ENCODE data around the gene BANF2. TPM values are rescaled to one million over a fixed set of nuclear protein-coding genes. Genes with fewer than 3 reads are reported as not detected.

Gene BANF2
- total and polyA plus RNA-seq, 11 donors = not detected

DNA sequence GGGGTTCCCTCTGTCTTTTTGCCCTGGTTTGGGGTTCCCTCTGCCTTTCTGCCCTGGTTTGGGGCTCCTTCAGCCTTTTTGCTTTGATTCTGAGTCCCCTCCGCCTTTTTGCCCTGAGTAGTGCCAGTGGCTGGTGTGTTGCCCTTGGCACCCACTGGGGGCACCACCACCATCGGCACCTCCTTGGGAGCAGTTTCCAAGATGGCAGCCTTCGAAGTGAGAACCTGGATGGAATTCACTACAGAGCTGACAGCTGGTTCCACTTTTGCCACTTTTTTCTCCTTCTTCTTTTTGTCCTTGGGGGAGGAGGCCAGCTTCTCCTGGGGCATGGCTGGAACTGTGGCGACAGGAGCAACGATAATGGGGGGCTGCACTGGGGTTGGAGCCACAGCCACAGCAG, 40.0 kb upstream of the BANF2 start:
- ATAC-seq (no peak), DNase-seq (peak in 1 of 5 donors; percentile 7)
- TF ChIP-seq, protein P1, sequence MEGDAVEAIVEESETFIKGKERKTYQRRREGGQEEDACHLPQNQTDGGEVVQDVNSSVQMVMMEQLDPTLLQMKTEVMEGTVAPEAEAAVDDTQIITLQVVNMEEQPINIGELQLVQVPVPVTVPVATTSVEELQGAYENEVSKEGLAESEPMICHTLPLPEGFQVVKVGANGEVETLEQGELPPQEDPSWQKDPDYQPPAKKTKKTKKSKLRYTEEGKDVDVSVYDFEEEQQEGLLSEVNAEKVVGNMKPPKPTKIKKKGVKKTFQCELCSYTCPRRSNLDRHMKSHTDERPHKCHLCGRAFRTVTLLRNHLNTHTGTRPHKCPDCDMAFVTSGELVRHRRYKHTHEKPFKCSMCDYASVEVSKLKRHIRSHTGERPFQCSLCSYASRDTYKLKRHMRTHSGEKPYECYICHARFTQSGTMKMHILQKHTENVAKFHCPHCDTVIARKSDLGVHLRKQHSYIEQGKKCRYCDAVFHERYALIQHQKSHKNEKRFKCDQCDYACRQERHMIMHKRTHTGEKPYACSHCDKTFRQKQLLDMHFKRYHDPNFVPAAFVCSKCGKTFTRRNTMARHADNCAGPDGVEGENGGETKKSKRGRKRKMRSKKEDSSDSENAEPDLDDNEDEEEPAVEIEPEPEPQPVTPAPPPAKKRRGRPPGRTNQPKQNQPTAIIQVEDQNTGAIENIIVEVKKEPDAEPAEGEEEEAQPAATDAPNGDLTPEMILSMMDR (IDR thresholded peaks at IDR 0.05) = no peak
- no peak for TF ChIP-seq POLR2A (IDR thresholded peaks at IDR 0.05)
- intact Hi-C loops (cut with DNase I) = loop anchor here in 3 of 10 donors (5.0 to 10.0 kb wide), 3 partner anchors 242 to 335 kb away; no protein-coding TSS in a partner anchor
- peaks cover 0 to 5% (median 0%) of the 10 kb centered on the region in 12 donors for H3K9me3 ChIP-seq
- H3K4me3 ChIP-seq = no peak overlapping the region
- H3K36me3 ChIP-seq = peaks cover 0 to 44% (median 11%) of the 10 kb centered on the region in 9 donors
- no peak overlapping the region for H3K27ac ChIP-seq
- peaks cover 0 to 61% (median 29%) of the 10 kb centered on the region in 12 donors for H3K4me1 ChIP-seq
- WGBS, 4 donors = 95 to 99% (median 98%) methylated on average over 5 of the region's 5 CpGs
- no peaks in the 10 kb centered on the region for H3K27me3 ChIP-seq

DNA sequence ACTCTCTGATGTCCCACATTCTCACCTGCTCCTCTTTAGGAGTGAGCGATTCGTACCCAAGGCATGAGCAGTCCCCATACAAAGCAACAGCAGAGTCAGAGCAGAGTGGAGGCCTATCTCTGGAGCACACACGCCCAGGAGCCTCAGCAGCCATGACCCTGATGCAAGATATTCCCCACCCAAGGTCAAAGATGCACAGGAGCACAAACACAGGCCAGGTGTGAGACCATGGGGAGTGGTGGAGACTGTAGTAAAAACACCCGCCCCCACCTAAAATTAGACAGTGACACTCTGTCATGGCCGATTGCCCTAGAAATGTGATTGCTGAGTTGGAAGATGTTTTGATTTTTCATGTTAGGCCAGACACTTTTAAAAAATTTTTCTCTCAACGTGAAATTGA, 39.1 kb upstream of the BANF2 start:
- Histone ChIP-seq H3K4me3 (no peak overlapping the region), H3K36me3 (peaks cover 0 to 42% (median 11%) of the 10 kb centered on the region in 9 donors), H3K4me1 (peaks cover 0 to 61% (median 27%) of the 10 kb centered on the region in 12 donors), H3K9me3 (peaks cover 0 to 5% (median 0%) of the 10 kb centered on the region in 12 donors), H3K27me3 (no peaks in the 10 kb centered on the region), H3K27ac (peak overlapping the region in 5 of 12 donors; percentile 3 to 52 (median 31))
- intact Hi-C loops (cut with DNase I) = loop anchor here in 1 of 10 donors (10.0 kb wide), 1 partner anchor 334 kb away; no protein-coding TSS in a partner anchor
- ATAC-seq (no peak), DNase-seq (peak in 1 of 5 donors; percentile 19)
- WGBS, 4 donors = 75 to 90% (median 85%) methylated on average over 6 of the region's 6 CpGs
- no peak for TF ChIP-seq POLR2A (IDR thresholded peaks at IDR 0.05)

DNA sequence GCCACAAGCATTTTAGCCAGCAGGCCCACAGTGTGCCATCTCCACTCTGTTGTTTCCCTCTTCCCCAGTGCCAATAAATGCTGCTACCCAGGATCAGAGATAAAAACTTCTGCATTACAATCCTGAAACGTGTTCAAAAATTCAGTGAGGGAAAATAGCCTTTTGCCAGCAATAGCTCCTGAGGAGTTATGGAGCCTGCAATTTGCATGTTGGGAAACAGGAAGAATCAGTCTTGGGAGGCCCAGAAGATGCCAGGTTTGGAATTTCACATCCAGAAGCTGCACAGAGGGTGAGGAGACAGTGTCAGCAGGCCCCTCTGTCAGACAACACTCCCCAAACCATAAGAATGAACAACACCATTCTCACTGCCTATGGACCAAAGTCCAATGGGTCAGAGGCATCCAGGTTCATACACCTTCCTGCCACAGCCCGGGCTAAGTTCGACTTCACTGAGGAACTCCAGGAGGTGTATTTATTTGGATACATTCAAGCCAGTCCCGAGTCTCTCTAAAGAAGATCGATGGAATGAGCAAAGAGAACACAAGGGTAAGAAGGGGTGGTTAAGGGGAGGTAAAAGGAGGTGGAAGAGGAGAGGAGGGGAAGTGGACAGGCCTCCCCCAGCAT, 38.5 kb upstream of the BANF2 start:
- Histone ChIP-seq H3K36me3 (peaks cover 0 to 36% (median 11%) of the 10 kb centered on the region in 9 donors), H3K27ac (peak overlapping the region in 4 of 12 donors; percentile 24 to 49 (median 28)), H3K4me1 (peaks cover 0 to 62% (median 32%) of the 10 kb centered on the region in 12 donors), H3K27me3 (no peaks in the 10 kb centered on the region), H3K4me3 (no peak overlapping the region), H3K9me3 (peaks cover 0 to 5% (median 0%) of the 10 kb centered on the region in 12 donors)
- TF ChIP-seq, protein P1 (IDR thresholded peaks at IDR 0.05) = no peak
- TF ChIP-seq POLR2A (IDR thresholded peaks at IDR 0.05) = no peak
- 72 to 78% (median 76%) methylated on average over 5 of the region's 5 CpGs for WGBS, 4 donors
- peak in 1 of 5 donors; percentile 5 for DNase-seq
- intact Hi-C loops (cut with DNase I) = loop anchor here in 1 of 10 donors (10.0 kb wide), 1 partner anchor 334 kb away; no protein-coding TSS in a partner anchor
- peak in 1 of 4 donors; percentile 35 for ATAC-seq

DNA sequence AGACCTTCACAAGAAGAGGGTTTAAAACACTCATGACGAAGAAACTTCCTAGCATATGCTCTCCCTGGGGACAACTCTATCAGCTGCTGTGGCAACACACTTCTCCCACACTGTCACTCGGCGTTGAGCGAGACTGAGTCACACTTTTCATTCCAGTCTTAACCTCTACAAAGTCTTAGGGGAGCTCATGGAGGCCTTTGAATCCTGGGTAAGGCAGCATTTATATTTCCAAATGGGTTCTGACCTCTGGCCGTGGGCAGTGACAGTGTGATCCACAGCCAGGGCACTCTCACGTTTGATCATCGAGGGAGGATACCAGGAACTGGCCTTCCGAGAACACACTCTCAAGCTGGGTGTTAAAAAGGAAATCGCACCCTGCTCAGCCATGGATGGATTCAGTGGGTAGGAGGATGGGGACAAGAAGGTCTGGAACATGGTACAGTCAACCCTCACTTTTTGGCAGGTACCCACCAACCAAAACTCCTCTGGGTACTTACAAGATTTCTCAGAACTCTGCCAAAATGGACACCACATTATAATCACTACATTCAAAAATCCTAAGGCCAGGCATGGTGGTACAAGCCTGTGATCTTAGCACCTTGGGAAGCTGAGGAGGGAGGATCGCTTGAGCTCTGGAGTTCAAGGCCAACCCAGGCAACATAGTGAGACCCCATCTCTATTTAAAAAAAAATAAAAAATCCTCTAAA, 37.3 kb upstream of the BANF2 start:
- ATAC-seq (peak in 3 of 4 donors; percentile 79 to 89 (median 85)), DNase-seq (peak in 1 of 5 donors; percentile 60)
- Histone ChIP-seq H3K27ac (peak overlapping the region in 5 of 12 donors; percentile 13 to 62 (median 33)), H3K36me3 (peaks cover 0 to 25% (median 11%) of the 10 kb centered on the region in 9 donors), H3K27me3 (no peaks in the 10 kb centered on the region), H3K4me1 (peaks cover 0 to 74% (median 33%) of the 10 kb centered on the region in 12 donors), H3K4me3 (no peak overlapping the region), H3K9me3 (peaks cover 0 to 5% (median 0%) of the 10 kb centered on the region in 12 donors)
- TF ChIP-seq, protein P1 (IDR thresholded peaks at IDR 0.05) = no peak
- no peak for TF ChIP-seq POLR2A (IDR thresholded peaks at IDR 0.05)
- intact Hi-C loops (cut with DNase I) = loop anchor here in 1 of 10 donors (10.0 kb wide), 1 partner anchor 332 kb away; no protein-coding TSS in a partner anchor
- WGBS, 4 donors = 59 to 74% (median 68%) methylated on average over 10 of the region's 10 CpGs

Measured in heart left ventricle (tissue), 16 donors.